ENCODE results near the gene ARHGAP24. TPM values are rescaled to one million over a fixed set of nuclear protein-coding genes. Genes with fewer than 3 reads are reported as not detected.

ARHGAP24 gene
- total RNA-seq, 2 experiments from 2014 or later, result 0.22 to 0.70 TPM

DNA sequence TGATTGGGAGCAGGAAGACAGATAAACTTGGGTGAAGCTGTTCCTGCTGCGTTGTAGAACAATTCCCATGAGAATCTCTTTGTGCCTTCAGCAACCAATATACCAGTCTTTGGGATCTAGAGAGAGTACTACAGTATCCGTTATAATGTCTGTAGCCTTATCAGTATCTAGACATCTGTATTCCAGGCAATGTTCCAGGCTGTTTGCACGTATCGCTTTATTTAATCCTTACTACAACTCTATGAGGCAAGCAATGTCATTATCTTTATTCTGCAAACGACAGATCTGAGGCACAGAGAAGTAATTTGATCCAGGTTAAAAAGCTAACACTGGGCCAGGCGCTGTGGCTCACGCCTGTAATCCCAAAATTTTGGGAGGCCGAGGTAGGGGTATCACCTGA, 251.6 kb downstream of the ARHGAP24 start:
- POLR2A ChIA-PET, result no interaction called here
- ATAC-seq, result no peak
- intact Hi-C loops (cut with micrococcal nuclease), result no loop called here
- no peak for TF ChIP-seq CTCF (IDR thresholded peaks at IDR 0.05)
- Mint-ChIP-seq H3K4me3 (no peak overlapping the region), H3K36me3 (ENCODE audit: low read depth) (no peaks in the 10 kb centered on the region), H3K4me1 (ENCODE audit: low read depth) (no peaks in the 10 kb centered on the region), H3K27me3 (no peaks in the 10 kb centered on the region), H3K9me3 (no peaks in the 10 kb centered on the region), H3K27ac (no peak overlapping the region)
- CTCF ChIA-PET, result no interaction called here
- no peak for DNase-seq

GRCh38 chr4:85728464-85728863, 253.5 kb downstream of the ARHGAP24 start:
- intact Hi-C loops (cut with micrococcal nuclease), result no loop called here
- Mint-ChIP-seq H3K9me3 (no peaks in the 10 kb centered on the region), H3K27me3 (no peaks in the 10 kb centered on the region), H3K4me1 (ENCODE audit: low read depth) (no peaks in the 10 kb centered on the region), H3K36me3 (ENCODE audit: low read depth) (no peaks in the 10 kb centered on the region), H3K27ac (no peak overlapping the region), H3K4me3 (no peak overlapping the region)
- ChIA-PET CTCF (no interaction called here), POLR2A (no interaction called here)
- ATAC-seq (no peak), DNase-seq (no peak)
- TF ChIP-seq CTCF (IDR thresholded peaks at IDR 0.05), result no peak

GRCh38 chr4:85732124-85732523, 257.2 kb downstream of the ARHGAP24 start:
- ATAC-seq, result no peak
- no peaks in the 10 kb centered on the region for H3K27me3 Mint-ChIP-seq
- no peaks in the 10 kb centered on the region for H3K4me1 Mint-ChIP-seq (ENCODE audit: low read depth)
- TF ChIP-seq CTCF (IDR thresholded peaks at IDR 0.05), result no peak
- intact Hi-C loops (cut with micrococcal nuclease), result no loop called here
- DNase-seq, result no peak
- H3K27ac Mint-ChIP-seq, result no peak overlapping the region
- CTCF ChIA-PET, result interaction anchor here (0.8 kb wide), 1 partner anchor 15 kb away, joined by 4 read pairs; no protein-coding TSS in a partner anchor
- POLR2A ChIA-PET, result no interaction called here
- H3K9me3 Mint-ChIP-seq, result no peaks in the 10 kb centered on the region
- H3K4me3 Mint-ChIP-seq, result no peak overlapping the region
- no peaks in the 10 kb centered on the region for H3K36me3 Mint-ChIP-seq (ENCODE audit: low read depth)

DNA sequence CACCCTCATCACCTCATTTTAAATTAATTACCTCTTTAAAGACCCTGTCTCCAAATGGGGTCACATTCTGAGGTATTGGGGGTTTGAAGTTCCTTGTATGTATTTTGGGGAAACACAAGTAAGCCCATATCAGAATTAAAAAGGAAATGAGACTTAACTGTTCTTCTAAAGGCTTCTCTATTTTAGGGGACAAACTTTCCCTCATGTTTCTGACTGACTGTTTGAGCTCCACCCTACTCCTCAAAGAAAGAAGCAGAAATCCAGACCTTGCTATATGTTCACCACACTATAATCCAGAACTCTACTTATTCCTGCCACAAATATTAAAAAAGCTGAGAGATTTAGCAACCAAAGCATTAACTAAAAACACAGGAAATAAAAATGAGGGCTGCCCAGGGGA, 258.8 kb downstream of the ARHGAP24 start:
- Mint-ChIP-seq H3K4me3 (no peak overlapping the region), H3K27ac (no peak overlapping the region), H3K9me3 (no peaks in the 10 kb centered on the region), H3K4me1 (ENCODE audit: low read depth) (no peaks in the 10 kb centered on the region), H3K36me3 (ENCODE audit: low read depth) (no peaks in the 10 kb centered on the region), H3K27me3 (no peaks in the 10 kb centered on the region)
- TF ChIP-seq CTCF (IDR thresholded peaks at IDR 0.05), result no peak
- ChIA-PET CTCF (no interaction called here), POLR2A (no interaction called here)
- intact Hi-C loops (cut with micrococcal nuclease), result no loop called here
- ATAC-seq, result no peak
- no peak for DNase-seq

- TF ChIP-seq CTCF (IDR thresholded peaks at IDR 0.05), result no peak
- H3K27ac Mint-ChIP-seq, result no peak overlapping the region
These were observed 259.5 kb downstream of the ARHGAP24 start for GRCh38 chr4:85734424-85734831.

More at GRCh38 chr4:85734424-85734831, 259.5 kb downstream of the ARHGAP24 start:
- Mint-ChIP-seq H3K9me3 (no peaks in the 10 kb centered on the region), H3K4me1 (ENCODE audit: low read depth) (no peaks in the 10 kb centered on the region), H3K4me3 (no peak overlapping the region), H3K27me3 (no peaks in the 10 kb centered on the region), H3K36me3 (ENCODE audit: low read depth) (no peaks in the 10 kb centered on the region)
- intact Hi-C loops (cut with micrococcal nuclease), result no loop called here
- POLR2A ChIA-PET, result no interaction called here
- ATAC-seq (no peak), DNase-seq (no peak)
- CTCF ChIA-PET, result no interaction called here
